GM18907 (cell line): Measurements from ENCODE around the gene CHST3.
A peak's percentile ranks its signal among the peaks of the same experiment; 100 is the strongest.
"Not testable (repeated sequence)": the region's sequence is repeated elsewhere in the genome, so short reads cannot be mapped to it uniquely, and the experiment has no call there.

ENCODE experiments used
- ATAC-seq: cut with Tn5 transposase; IDR thresholded peaks from one replicate; pipeline ENCODE4 v1.9.1; 2021; ENCODE audit warnings: mild to moderate bottlenecking, moderate library complexity; ENCODE audit not compliant: unreplicated experiment

CHST3 gene

GRCh38 chr10:71972746-71973695 is 8.8 kb downstream of the CHST3 start:
- ATAC-seq, result no peak

GRCh38 chr10:71973777-71974488 is 9.7 kb downstream of the CHST3 start:
- no peak for ATAC-seq

- ATAC-seq, result peak; percentile 71
Observed at GRCh38 chr10:71974489-71975021, 10.4 kb downstream of the CHST3 start.

- no peak for ATAC-seq
Observed at GRCh38 chr10:71975087-71975870, 11.1 kb downstream of the CHST3 start.

- ATAC-seq, result no peak
Observed at GRCh38 chr10:71975871-71976725, 11.9 kb downstream of the CHST3 start.

- not testable (repeated sequence) for ATAC-seq
Observed at GRCh38 chr10:71977614-71977903, 13.4 kb downstream of the CHST3 start.

GRCh38 chr10:71978476-71978875 is 14.3 kb downstream of the CHST3 start:
- ATAC-seq, result no peak

- no peak for ATAC-seq
Observed at GRCh38 chr10:71978988-71979691, 14.9 kb downstream of the CHST3 start.

GRCh38 chr10:71979692-71980062 is 15.5 kb downstream of the CHST3 start:
- no peak for ATAC-seq

- no peak for ATAC-seq
Observed at GRCh38 chr10:71980181-71981014, 16.2 kb downstream of the CHST3 start.

- ATAC-seq, result no peak
Observed at GRCh38 chr10:71981015-71981875, 17.1 kb downstream of the CHST3 start.

GRCh38 chr10:71981876-71982230 is 17.7 kb downstream of the CHST3 start:
- no peak for ATAC-seq

GRCh38 chr10:71982269-71983178 is 18.3 kb downstream of the CHST3 start:
- no peak for ATAC-seq

- ATAC-seq, result no peak
Observed at GRCh38 chr10:71984126-71984808, 20.1 kb downstream of the CHST3 start.

GRCh38 chr10:71984809-71985388 is 20.7 kb downstream of the CHST3 start:
- ATAC-seq, result peak; percentile 44
